Measurements from ENCODE around the gene SHROOM4.

- TF ChIP-seq CTCF (IDR thresholded peaks at IDR 0.05; ENCODE audit: insufficient read depth, low read depth, low read length), result no peak
- no peak for TF ChIP-seq EZH2 (IDR thresholded peaks at IDR 0.05; ENCODE audit: insufficient read depth, low read length)
These were observed 5.0 kb upstream of the SHROOM4 start for GRCh38 chrX:50818986-50819385.

Measured in astrocyte (in vitro differentiated cells and primary cell).